HEK293 (cell line): ENCODE results near the gene ABHD8.

Experiments used
- GLI4 ChIP-seq: fragments of 450-650 bp; formaldehyde crosslinking; IDR thresholded peaks from 2 replicates; pipeline ENCODE4 v1.5.1; 2016; ENCODE audit warnings: missing biosample characterization, missing genetic modification characterization
- HOXC10 ChIP-seq: sonication (generic); formaldehyde crosslinking; IDR thresholded peaks from 2 replicates; pipeline ENCODE4 v1.8.1; 2023; ENCODE audit warnings: mild to moderate bottlenecking, missing genetic modification reagents
- RBAK ChIP-seq: fragments of 450-650 bp; formaldehyde crosslinking; IDR thresholded peaks from 2 replicates; pipeline ENCODE4 v1.5.1; 2016; ENCODE audit warnings: missing biosample characterization, missing genetic modification characterization
- REPIN1 ChIP-seq: fragments of 450-650 bp; formaldehyde crosslinking; IDR thresholded peaks from 2 replicates; pipeline ENCODE4 v1.5.1; 2017; ENCODE audit warnings: missing biosample characterization, missing genetic modification characterization, low read depth
- ZBTB1 ChIP-seq: fragments of 450-650 bp; formaldehyde crosslinking; IDR thresholded peaks from 2 replicates; pipeline ENCODE4 v1.5.1; 2016; ENCODE audit warnings: missing biosample characterization, missing genetic modification characterization
- ZNF10 ChIP-seq: fragments of 450-650 bp; formaldehyde crosslinking; IDR thresholded peaks from 2 replicates; pipeline ENCODE4 v1.5.1; 2017; ENCODE audit warnings: missing biosample characterization, missing genetic modification characterization
- ZNF146 ChIP-seq: fragments of 450-650 bp; formaldehyde crosslinking; IDR thresholded peaks from 2 replicates; pipeline ENCODE4 v1.5.1; 2016; ENCODE audit warnings: missing biosample characterization, missing genetic modification characterization
- ZNF16 ChIP-seq: fragments of 450-650 bp; formaldehyde crosslinking; IDR thresholded peaks from 2 replicates; pipeline ENCODE4 v1.5.1; 2016; ENCODE audit warnings: low read depth, missing biosample characterization, missing genetic modification characterization
- ZNF19 ChIP-seq: fragments of 450-650 bp; formaldehyde crosslinking; IDR thresholded peaks from 2 replicates; pipeline ENCODE4; 2016; ENCODE audit warnings: missing biosample characterization, missing genetic modification characterization, low read depth
- ZNF292 ChIP-seq: fragments of 450-650 bp; formaldehyde crosslinking; IDR thresholded peaks from 2 replicates; pipeline ENCODE4 v1.5.1; 2016; ENCODE audit warnings: low read depth, missing biosample characterization, missing genetic modification characterization, borderline replicate concordance
- ZNF324 ChIP-seq: fragments of 450-650 bp; formaldehyde crosslinking; IDR thresholded peaks from 2 replicates; pipeline ENCODE4 v1.5.1; 2016; ENCODE audit warnings: missing biosample characterization, missing genetic modification characterization
- ZNF341 ChIP-seq: fragments of 450-650 bp; formaldehyde crosslinking; IDR thresholded peaks from 2 replicates; pipeline ENCODE4; 2016; ENCODE audit warnings: low read depth, missing biosample characterization, missing genetic modification characterization
- ZNF354C ChIP-seq: fragments of 450-650 bp; formaldehyde crosslinking; IDR thresholded peaks from 2 replicates; pipeline ENCODE4 v1.5.1; 2016; ENCODE audit warnings: missing biosample characterization, missing genetic modification characterization, low read depth, borderline replicate concordance
- ZNF473 ChIP-seq: fragments of 450-650 bp; formaldehyde crosslinking; IDR thresholded peaks from 2 replicates; pipeline ENCODE4 v1.5.1; 2017; ENCODE audit warnings: missing biosample characterization, missing genetic modification characterization
- ZNF48 ChIP-seq: fragments of 450-650 bp; formaldehyde crosslinking; IDR thresholded peaks from 2 replicates; pipeline ENCODE4 v1.5.1; 2016; ENCODE audit warnings: missing biosample characterization, missing genetic modification characterization
- ZNF488 ChIP-seq: fragments of 450-650 bp; formaldehyde crosslinking; IDR thresholded peaks from 2 replicates; pipeline ENCODE4 v1.5.1; 2016; ENCODE audit warnings: missing biosample characterization, missing genetic modification characterization
- ZNF514 ChIP-seq: fragments of 450-650 bp; formaldehyde crosslinking; IDR thresholded peaks from 2 replicates; pipeline ENCODE4 v1.5.1; 2016; ENCODE audit warnings: missing biosample characterization, missing genetic modification characterization
- ZNF521 ChIP-seq: fragments of 450-650 bp; formaldehyde crosslinking; IDR thresholded peaks from 2 replicates; pipeline ENCODE4 v1.5.1; 2017; ENCODE audit warnings: missing biosample characterization, mild to moderate bottlenecking, missing genetic modification characterization
- ZNF529 ChIP-seq: fragments of 450-650 bp; formaldehyde crosslinking; IDR thresholded peaks from 2 replicates; pipeline ENCODE4 v1.5.1; 2017; ENCODE audit warnings: missing genetic modification characterization, missing biosample characterization; ENCODE audit not compliant: insufficient replicate concordance
- ZNF548 ChIP-seq: fragments of 450-650 bp; formaldehyde crosslinking; IDR thresholded peaks from 2 replicates; pipeline ENCODE4 v1.5.1; 2016; ENCODE audit warnings: missing biosample characterization, missing genetic modification characterization
- ZNF549 ChIP-seq: fragments of 450-650 bp; IDR thresholded peaks from 2 replicates; pipeline ENCODE4 v1.5.1; 2018; ENCODE audit warnings: missing biosample characterization, missing genetic modification characterization, mild to moderate bottlenecking, inconsistent platforms, moderate library complexity
- ZNF623 ChIP-seq: fragments of 450-650 bp; formaldehyde crosslinking; IDR thresholded peaks from 2 replicates; pipeline ENCODE4 v1.5.1; 2016; ENCODE audit warnings: missing biosample characterization, missing genetic modification characterization
- ZNF624 ChIP-seq: fragments of 450-650 bp; formaldehyde crosslinking; IDR thresholded peaks from 2 replicates; pipeline ENCODE4 v1.5.1; 2017; ENCODE audit warnings: missing biosample characterization, missing genetic modification characterization
- ZNF670 ChIP-seq: fragments of 450-650 bp; formaldehyde crosslinking; IDR thresholded peaks from 2 replicates; pipeline ENCODE4 v1.5.1; 2016; ENCODE audit warnings: missing biosample characterization, missing genetic modification characterization, low read depth
- ZNF76 ChIP-seq: fragments of 450-650 bp; formaldehyde crosslinking; IDR thresholded peaks from 2 replicates; pipeline ENCODE4; 2016; ENCODE audit warnings: low read depth, missing biosample characterization, missing genetic modification characterization, borderline replicate concordance
- ZNF830 ChIP-seq: fragments of 450-650 bp; IDR thresholded peaks from 2 replicates; pipeline ENCODE4 v1.5.0; 2018; ENCODE audit warnings: missing biosample characterization, missing genetic modification characterization, low read depth, mild to moderate bottlenecking, moderate library complexity
- ZNF843 ChIP-seq: fragments of 450-650 bp; formaldehyde crosslinking; IDR thresholded peaks from 2 replicates; pipeline ENCODE4 v1.5.1; 2016; ENCODE audit warnings: missing biosample characterization, missing genetic modification characterization
- ZSCAN16 ChIP-seq: fragments of 450-650 bp; formaldehyde crosslinking; IDR thresholded peaks from 2 replicates; pipeline ENCODE4 v1.5.1; 2016; ENCODE audit warnings: missing biosample characterization, missing genetic modification characterization
- ZSCAN23 ChIP-seq: fragments of 450-650 bp; formaldehyde crosslinking; IDR thresholded peaks from 2 replicates; pipeline ENCODE4 v1.5.1; 2016; ENCODE audit warnings: missing biosample characterization, missing genetic modification characterization
- TF ChIP-seq, protein P1 (sequence below): fragments of 450-650 bp; formaldehyde crosslinking; IDR thresholded peaks from 2 replicates; pipeline ENCODE4 v1.5.1; 2016; ENCODE audit warnings: missing biosample characterization, missing genetic modification characterization, borderline replicate concordance
- TF ChIP-seq, protein P2 (sequence below): fragments of 450-650 bp; formaldehyde crosslinking; IDR thresholded peaks from 2 replicates; pipeline ENCODE4 v1.5.1; 2016; ENCODE audit warnings: missing biosample characterization, missing genetic modification characterization

The ABHD8 gene

GRCh38 chr19:17309198-17309964 lies 6.2 kb upstream of the ABHD8 start, which contains the start of gene DDA1 (continued):
- TF ChIP-seq ZNF549 (no peak), GLI4 (no peak), ZNF76 (tag by site-specific recombination) (peak; percentile 87), ZSCAN16 (tag by site-specific recombination) (no peak), ZNF843 (tag by site-specific recombination) (0 out of 2 replicates have a peak, but pooled peaks have one; percentile 27), ZNF529 (no peak), ZSCAN23 (0 out of 2 replicates have a peak, but pooled peaks have one; percentile 29), ZNF19 (tag by site-specific recombination) (no peak), ZNF324 (tag by site-specific recombination) (no peak), ZNF548 (no peak), ZNF354C (tag by site-specific recombination) (no peak), ZNF146 (tag by site-specific recombination) (no peak), ZNF670 (tag by site-specific recombination) (no peak), ZNF292 (tag by site-specific recombination) (no peak), ZNF521 (tag by site-specific recombination) (no peak), ZNF488 (no peak), REPIN1 (tag by site-specific recombination) (no peak), RBAK (tag by site-specific recombination) (no peak), ZNF341 (tag by site-specific recombination) (peak; percentile 61), ZNF473 (no peak), ZNF48 (tag by site-specific recombination) (no peak), ZNF830 (no peak), ZNF16 (no peak), ZNF10 (tag by site-specific recombination) (no peak), ZNF624 (no peak), ZNF514 (tag by site-specific recombination) (no peak), ZNF623 (tag by site-specific recombination) (no peak), HOXC10 (CRISPR knock-in tag) (0 out of 2 replicates have a peak, but pooled peaks have one; percentile 93), ZBTB1 (tag by site-specific recombination) (no peak)
- TF ChIP-seq, protein P1, sequence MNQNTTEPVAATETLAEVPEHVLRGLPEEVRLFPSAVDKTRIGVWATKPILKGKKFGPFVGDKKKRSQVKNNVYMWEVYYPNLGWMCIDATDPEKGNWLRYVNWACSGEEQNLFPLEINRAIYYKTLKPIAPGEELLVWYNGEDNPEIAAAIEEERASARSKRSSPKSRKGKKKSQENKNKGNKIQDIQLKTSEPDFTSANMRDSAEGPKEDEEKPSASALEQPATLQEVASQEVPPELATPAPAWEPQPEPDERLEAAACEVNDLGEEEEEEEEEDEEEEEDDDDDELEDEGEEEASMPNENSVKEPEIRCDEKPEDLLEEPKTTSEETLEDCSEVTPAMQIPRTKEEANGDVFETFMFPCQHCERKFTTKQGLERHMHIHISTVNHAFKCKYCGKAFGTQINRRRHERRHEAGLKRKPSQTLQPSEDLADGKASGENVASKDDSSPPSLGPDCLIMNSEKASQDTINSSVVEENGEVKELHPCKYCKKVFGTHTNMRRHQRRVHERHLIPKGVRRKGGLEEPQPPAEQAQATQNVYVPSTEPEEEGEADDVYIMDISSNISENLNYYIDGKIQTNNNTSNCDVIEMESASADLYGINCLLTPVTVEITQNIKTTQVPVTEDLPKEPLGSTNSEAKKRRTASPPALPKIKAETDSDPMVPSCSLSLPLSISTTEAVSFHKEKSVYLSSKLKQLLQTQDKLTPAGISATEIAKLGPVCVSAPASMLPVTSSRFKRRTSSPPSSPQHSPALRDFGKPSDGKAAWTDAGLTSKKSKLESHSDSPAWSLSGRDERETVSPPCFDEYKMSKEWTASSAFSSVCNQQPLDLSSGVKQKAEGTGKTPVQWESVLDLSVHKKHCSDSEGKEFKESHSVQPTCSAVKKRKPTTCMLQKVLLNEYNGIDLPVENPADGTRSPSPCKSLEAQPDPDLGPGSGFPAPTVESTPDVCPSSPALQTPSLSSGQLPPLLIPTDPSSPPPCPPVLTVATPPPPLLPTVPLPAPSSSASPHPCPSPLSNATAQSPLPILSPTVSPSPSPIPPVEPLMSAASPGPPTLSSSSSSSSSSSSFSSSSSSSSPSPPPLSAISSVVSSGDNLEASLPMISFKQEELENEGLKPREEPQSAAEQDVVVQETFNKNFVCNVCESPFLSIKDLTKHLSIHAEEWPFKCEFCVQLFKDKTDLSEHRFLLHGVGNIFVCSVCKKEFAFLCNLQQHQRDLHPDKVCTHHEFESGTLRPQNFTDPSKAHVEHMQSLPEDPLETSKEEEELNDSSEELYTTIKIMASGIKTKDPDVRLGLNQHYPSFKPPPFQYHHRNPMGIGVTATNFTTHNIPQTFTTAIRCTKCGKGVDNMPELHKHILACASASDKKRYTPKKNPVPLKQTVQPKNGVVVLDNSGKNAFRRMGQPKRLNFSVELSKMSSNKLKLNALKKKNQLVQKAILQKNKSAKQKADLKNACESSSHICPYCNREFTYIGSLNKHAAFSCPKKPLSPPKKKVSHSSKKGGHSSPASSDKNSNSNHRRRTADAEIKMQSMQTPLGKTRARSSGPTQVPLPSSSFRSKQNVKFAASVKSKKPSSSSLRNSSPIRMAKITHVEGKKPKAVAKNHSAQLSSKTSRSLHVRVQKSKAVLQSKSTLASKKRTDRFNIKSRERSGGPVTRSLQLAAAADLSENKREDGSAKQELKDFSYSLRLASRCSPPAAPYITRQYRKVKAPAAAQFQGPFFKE (tag by site-specific recombination): no peak
- TF ChIP-seq, protein P2, sequence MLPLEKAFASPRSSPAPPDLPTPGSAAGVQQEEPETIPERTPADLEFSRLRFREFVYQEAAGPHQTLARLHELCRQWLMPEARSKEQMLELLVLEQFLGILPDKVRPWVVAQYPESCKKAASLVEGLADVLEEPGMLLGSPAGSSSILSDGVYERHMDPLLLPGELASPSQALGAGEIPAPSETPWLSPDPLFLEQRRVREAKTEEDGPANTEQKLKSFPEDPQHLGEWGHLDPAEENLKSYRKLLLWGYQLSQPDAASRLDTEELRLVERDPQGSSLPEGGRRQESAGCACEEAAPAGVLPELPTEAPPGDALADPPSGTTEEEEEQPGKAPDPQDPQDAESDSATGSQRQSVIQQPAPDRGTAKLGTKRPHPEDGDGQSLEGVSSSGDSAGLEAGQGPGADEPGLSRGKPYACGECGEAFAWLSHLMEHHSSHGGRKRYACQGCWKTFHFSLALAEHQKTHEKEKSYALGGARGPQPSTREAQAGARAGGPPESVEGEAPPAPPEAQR: no peak
